ENCODE measurements around the gene ZBTB8OS. TPM values are rescaled to one million over a fixed set of nuclear protein-coding genes. Genes with fewer than 3 reads are reported as not detected.

Gene ZBTB8OS
- total RNA-seq: 29.8 and 31.7 TPM in 2 replicates

GRCh38 chr1:32650248-32650751 lies at the start of gene ZBTB8OS:
ZBTB8OS (minus strand) TSS chr1:32650550; CDS start chr1:32650529, 21 bp downstream.

GRCh38 chr1:32650752-32651460 lies 556 bp upstream of the ZBTB8OS start, which contains the start of gene RBBP4:
RBBP4 (plus strand) TSS chr1:32651208; CDS start chr1:32651307, 99 bp downstream.

Other genes with a start within 250 kb of the ZBTB8OS start
- under 0.01 TPM in 1 of 2 replicates, not detected in the other for gene ZBTB8B, start 185.5 kb downstream of the ZBTB8OS start, total RNA-seq
- gene ZBTB8A, start 111.1 kb downstream of the ZBTB8OS start, total RNA-seq: 6.8 and 9.1 TPM in 2 replicates
- gene RBBP4, start 658 bp upstream of the ZBTB8OS start, total RNA-seq: 104 and 105 TPM in 2 replicates
- gene SYNC, start 52.2 kb upstream of the ZBTB8OS start, total RNA-seq: 44.3 and 74.7 TPM in 2 replicates
- gene YARS1, start 166.8 kb upstream of the ZBTB8OS start, total RNA-seq: 234 and 277 TPM in 2 replicates
- gene S100PBP, start 167.1 kb upstream of the ZBTB8OS start, total RNA-seq: 70.5 and 74.5 TPM in 2 replicates
- 0.22 and 1.9 TPM in 2 replicates for gene FNDC5, start 220.4 kb upstream of the ZBTB8OS start, total RNA-seq
- gene HPCA, start 235.9 kb upstream of the ZBTB8OS start, total RNA-seq: not detected in 2 replicates

All from uterine smooth muscle cell (primary cell).